Liver (tissue), 3 donors: ENCODE results near the gene CDC37.

ENCODE experiments used
- HNF4G ChIP-seq: IDR thresholded peaks from 2 replicates; pipeline ENCODE4 v1.6.1; 2016; ENCODE audit warnings: antibody characterized with exemption
- JUND ChIP-seq, 2 donors: IDR thresholded peaks; 2 replicates each; pipeline ENCODE4 v1.6.1; 2016; ENCODE audit warnings: antibody characterized with exemption in 2 of 2
- MAX ChIP-seq: IDR thresholded peaks from 2 replicates; pipeline ENCODE4 v1.6.1; 2016; ENCODE audit warnings: antibody characterized with exemption
- NR2F2 ChIP-seq: IDR thresholded peaks from 2 replicates; pipeline ENCODE4 v1.6.1; 2016; ENCODE audit warnings: antibody characterized with exemption
- RAD21 ChIP-seq, 2 donors: IDR thresholded peaks; 2 replicates each; pipeline ENCODE4 v1.6.1; 2016; ENCODE audit warnings: antibody characterized with exemption in 2 of 2, mild to moderate bottlenecking in 2 of 2
- RXRA ChIP-seq, 2 donors: IDR thresholded peaks; 2 replicates each; pipeline ENCODE4 v1.6.1; 2017 to 2018; ENCODE audit warnings: antibody characterized with exemption in 2 of 2, mild to moderate bottlenecking in 1 of 2
- SP1 ChIP-seq: IDR thresholded peaks from 2 replicates; pipeline ENCODE4 v1.6.1; 2018; ENCODE audit warnings: antibody characterized with exemption, mild to moderate bottlenecking
- TAF1 ChIP-seq: conservative IDR thresholded peaks from 2 replicates; pipeline ENCODE4 v1.6.1; 2016; ENCODE audit warnings: antibody characterized with exemption, mild to moderate bottlenecking
- TF ChIP-seq, protein P1 (sequence below): fragments of 150-350 bp; IDR thresholded peaks from 2 replicates; pipeline ENCODE4 v1.5.1; 2017; ENCODE audit warnings: improper control_type of control experiment, low read depth, low read length; ENCODE audit not compliant: missing input control
- TF ChIP-seq, protein P2 (sequence below): IDR thresholded peaks from 2 replicates; pipeline ENCODE4 v1.6.1; 2016; ENCODE audit warnings: antibody characterized with exemption, mild to moderate bottlenecking
- TF ChIP-seq, protein P3 (sequence below): IDR thresholded peaks from 2 replicates; pipeline ENCODE4 v1.6.1; 2016; ENCODE audit warnings: antibody characterized with exemption
- TF ChIP-seq, protein P4 (sequence below): IDR thresholded peaks from 2 replicates; pipeline ENCODE4 v1.6.1; 2016; ENCODE audit warnings: antibody characterized with exemption
- donor health status: healthy.
- donor health status: healthy.

DNA sequence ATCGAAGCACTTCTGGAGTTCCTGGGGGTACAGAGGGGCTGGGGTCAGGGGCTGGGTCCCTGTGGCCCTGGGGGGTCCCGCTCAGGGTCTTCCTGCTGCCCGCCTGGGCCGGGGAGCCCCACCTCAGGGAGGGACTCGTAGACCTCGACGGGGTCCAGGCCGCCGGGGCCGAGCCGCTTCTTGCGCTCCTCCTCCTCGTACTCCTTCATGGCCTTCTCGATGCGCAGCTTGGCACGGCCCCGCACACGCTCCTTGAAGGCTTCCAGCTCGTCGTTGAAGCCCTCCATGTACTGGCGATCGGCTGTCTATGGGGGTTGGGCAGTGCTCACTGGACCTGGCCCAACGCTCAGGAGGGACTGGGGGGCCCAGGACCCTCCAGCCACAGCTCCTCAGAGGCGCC, 10.2 kb downstream of the CDC37 start:
- TF ChIP-seq, protein P1, sequence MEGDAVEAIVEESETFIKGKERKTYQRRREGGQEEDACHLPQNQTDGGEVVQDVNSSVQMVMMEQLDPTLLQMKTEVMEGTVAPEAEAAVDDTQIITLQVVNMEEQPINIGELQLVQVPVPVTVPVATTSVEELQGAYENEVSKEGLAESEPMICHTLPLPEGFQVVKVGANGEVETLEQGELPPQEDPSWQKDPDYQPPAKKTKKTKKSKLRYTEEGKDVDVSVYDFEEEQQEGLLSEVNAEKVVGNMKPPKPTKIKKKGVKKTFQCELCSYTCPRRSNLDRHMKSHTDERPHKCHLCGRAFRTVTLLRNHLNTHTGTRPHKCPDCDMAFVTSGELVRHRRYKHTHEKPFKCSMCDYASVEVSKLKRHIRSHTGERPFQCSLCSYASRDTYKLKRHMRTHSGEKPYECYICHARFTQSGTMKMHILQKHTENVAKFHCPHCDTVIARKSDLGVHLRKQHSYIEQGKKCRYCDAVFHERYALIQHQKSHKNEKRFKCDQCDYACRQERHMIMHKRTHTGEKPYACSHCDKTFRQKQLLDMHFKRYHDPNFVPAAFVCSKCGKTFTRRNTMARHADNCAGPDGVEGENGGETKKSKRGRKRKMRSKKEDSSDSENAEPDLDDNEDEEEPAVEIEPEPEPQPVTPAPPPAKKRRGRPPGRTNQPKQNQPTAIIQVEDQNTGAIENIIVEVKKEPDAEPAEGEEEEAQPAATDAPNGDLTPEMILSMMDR = no peak
- TF ChIP-seq, protein P2, sequence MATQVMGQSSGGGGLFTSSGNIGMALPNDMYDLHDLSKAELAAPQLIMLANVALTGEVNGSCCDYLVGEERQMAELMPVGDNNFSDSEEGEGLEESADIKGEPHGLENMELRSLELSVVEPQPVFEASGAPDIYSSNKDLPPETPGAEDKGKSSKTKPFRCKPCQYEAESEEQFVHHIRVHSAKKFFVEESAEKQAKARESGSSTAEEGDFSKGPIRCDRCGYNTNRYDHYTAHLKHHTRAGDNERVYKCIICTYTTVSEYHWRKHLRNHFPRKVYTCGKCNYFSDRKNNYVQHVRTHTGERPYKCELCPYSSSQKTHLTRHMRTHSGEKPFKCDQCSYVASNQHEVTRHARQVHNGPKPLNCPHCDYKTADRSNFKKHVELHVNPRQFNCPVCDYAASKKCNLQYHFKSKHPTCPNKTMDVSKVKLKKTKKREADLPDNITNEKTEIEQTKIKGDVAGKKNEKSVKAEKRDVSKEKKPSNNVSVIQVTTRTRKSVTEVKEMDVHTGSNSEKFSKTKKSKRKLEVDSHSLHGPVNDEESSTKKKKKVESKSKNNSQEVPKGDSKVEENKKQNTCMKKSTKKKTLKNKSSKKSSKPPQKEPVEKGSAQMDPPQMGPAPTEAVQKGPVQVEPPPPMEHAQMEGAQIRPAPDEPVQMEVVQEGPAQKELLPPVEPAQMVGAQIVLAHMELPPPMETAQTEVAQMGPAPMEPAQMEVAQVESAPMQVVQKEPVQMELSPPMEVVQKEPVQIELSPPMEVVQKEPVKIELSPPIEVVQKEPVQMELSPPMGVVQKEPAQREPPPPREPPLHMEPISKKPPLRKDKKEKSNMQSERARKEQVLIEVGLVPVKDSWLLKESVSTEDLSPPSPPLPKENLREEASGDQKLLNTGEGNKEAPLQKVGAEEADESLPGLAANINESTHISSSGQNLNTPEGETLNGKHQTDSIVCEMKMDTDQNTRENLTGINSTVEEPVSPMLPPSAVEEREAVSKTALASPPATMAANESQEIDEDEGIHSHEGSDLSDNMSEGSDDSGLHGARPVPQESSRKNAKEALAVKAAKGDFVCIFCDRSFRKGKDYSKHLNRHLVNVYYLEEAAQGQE = no peak
- TF ChIP-seq SP1 (no peak), RAD21 (IDR thresholded peaks at IDR 0.05) (no peak), MAX (no peak), NR2F2 (no peak), HNF4G (no peak), JUND (IDR thresholded peaks at IDR 0.05) (no peak), TAF1 (no peak), RXRA (IDR thresholded peaks at IDR 0.05) (no peak)
- TF ChIP-seq, protein P3, sequence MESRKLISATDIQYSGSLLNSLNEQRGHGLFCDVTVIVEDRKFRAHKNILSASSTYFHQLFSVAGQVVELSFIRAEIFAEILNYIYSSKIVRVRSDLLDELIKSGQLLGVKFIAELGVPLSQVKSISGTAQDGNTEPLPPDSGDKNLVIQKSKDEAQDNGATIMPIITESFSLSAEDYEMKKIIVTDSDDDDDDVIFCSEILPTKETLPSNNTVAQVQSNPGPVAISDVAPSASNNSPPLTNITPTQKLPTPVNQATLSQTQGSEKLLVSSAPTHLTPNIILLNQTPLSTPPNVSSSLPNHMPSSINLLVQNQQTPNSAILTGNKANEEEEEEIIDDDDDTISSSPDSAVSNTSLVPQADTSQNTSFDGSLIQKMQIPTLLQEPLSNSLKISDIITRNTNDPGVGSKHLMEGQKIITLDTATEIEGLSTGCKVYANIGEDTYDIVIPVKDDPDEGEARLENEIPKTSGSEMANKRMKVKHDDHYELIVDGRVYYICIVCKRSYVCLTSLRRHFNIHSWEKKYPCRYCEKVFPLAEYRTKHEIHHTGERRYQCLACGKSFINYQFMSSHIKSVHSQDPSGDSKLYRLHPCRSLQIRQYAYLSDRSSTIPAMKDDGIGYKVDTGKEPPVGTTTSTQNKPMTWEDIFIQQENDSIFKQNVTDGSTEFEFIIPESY = no peak
- TF ChIP-seq, protein P4, sequence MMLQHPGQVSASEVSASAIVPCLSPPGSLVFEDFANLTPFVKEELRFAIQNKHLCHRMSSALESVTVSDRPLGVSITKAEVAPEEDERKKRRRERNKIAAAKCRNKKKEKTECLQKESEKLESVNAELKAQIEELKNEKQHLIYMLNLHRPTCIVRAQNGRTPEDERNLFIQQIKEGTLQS = no peak
